Ascending aorta (tissue), 2 donors: ENCODE measurements around the gene ASXL1. TPM values are rescaled to one million over a fixed set of nuclear protein-coding genes. Genes with fewer than 3 reads are reported as not detected.
"Not testable (repeated sequence)": the region's sequence is repeated elsewhere in the genome, so short reads cannot be mapped to it uniquely, and the experiment has no call there.

Experiments used
- DNase-seq, 2 donors: peaks; one replicate each; pipeline ENCODE4 v3.0.0-alpha.2; 2019; ENCODE audit warnings: low spot score in 2 of 2
- H3K27ac ChIP-seq, 2 donors: fragments of 200-600 bp; sonication (generic); one replicate each; pipeline ENCODE4 v1.5.1; 2016 to 2017; ENCODE audit warnings: mild to moderate bottlenecking in 1 of 2
- H3K27me3 ChIP-seq: fragments of 200-600 bp; sonication (generic); one replicate; pipeline ENCODE4 v1.5.1; 2017
- H3K36me3 ChIP-seq, 2 donors: fragments of 200-600 bp; sonication (generic); one replicate each; pipeline ENCODE4 v1.5.1; 2016
- H3K4me1 ChIP-seq, 2 donors: fragments of 200-600 bp; sonication (generic); one replicate each; pipeline ENCODE4 v1.5.1; 2016 to 2017; ENCODE audit warnings: mild to moderate bottlenecking in 1 of 2
- H3K4me3 ChIP-seq, 2 donors: fragments of 200-600 bp; sonication (generic); one replicate each; pipeline ENCODE4 v1.5.1; 2016 to 2017; ENCODE audit warnings: mild to moderate bottlenecking in 1 of 2
- H3K9me3 ChIP-seq, 2 donors: fragments of 200-600 bp; sonication (generic); one replicate each; pipeline ENCODE4 v1.5.1; 2016
- CTCF ChIP-seq, 3 experiments: fragments of 200-600 bp in 2 of 3; fragments of 450-650 bp in 1 of 3; sonication (generic) in 2 of 3; IDR thresholded peaks; one replicate each; pipeline ENCODE4 v1.5.1; 2016 to 2019; ENCODE audit warnings: antibody characterized with exemption in 3 of 3, mild to moderate bottlenecking in 1 of 3, moderate library complexity in 1 of 3
- intact Hi-C: fragments of 100-400 bp; cut with DNase I; formaldehyde crosslinking; loops from one replicate; pipeline ENCODE4 v1.15.1; 2023
- total RNA-seq: library from RNA; depleted of rRNA; stranded (reverse); fragments of >200 nt; gene quantifications from one replicate; pipeline ENCODE4 v1.1.0, GENCODE V29; 2016

The ASXL1 gene
- total RNA-seq, 1 donor from 2014 or later: 37.4 TPM

DNA sequence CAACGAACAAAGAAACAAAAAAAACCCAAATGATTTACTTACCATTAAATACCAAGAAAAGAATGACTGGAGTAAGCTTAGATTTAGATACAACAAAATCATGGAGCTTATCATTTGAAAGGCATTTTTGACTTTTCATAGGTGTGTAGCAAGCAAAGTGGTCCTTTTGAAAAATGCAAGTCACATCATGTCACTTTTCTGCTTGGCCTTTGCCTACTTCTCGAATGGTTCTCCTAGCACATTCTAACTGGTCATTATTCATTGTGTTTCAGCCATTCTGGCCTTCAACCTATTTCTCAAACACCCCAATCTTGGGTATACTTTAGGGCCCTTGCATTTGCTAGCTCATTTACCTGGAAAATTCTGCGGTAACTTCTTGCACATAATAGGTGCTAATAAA is 22.6 kb downstream of the ASXL1 start:
- no peak for TF ChIP-seq CTCF (IDR thresholded peaks at IDR 0.05)
- Histone ChIP-seq H3K36me3 (peaks cover 6 to 10% of the 10 kb centered on the region in 2 donors), H3K27me3 (no peaks in the 10 kb centered on the region), H3K9me3 (no peaks in the 10 kb centered on the region), H3K27ac (no peak overlapping the region), H3K4me3 (no peak overlapping the region), H3K4me1 (no peaks in the 10 kb centered on the region)
- no peak for DNase-seq
- intact Hi-C loops: no loop called here

- no peaks in the 10 kb centered on the region for H3K27me3 ChIP-seq
- H3K9me3 ChIP-seq: no peaks in the 10 kb centered on the region
- intact Hi-C loops: no loop called here
- no peak for TF ChIP-seq CTCF (IDR thresholded peaks at IDR 0.05)
- peaks cover 6 to 10% of the 10 kb centered on the region in 2 donors for H3K36me3 ChIP-seq
- H3K4me3 ChIP-seq: no peak overlapping the region
- H3K27ac ChIP-seq: no peak overlapping the region
- H3K4me1 ChIP-seq: no peaks in the 10 kb centered on the region
- no peak for DNase-seq
Observed at GRCh38 chr20:32382102-32382950, 24.2 kb downstream of the ASXL1 start.

DNA sequence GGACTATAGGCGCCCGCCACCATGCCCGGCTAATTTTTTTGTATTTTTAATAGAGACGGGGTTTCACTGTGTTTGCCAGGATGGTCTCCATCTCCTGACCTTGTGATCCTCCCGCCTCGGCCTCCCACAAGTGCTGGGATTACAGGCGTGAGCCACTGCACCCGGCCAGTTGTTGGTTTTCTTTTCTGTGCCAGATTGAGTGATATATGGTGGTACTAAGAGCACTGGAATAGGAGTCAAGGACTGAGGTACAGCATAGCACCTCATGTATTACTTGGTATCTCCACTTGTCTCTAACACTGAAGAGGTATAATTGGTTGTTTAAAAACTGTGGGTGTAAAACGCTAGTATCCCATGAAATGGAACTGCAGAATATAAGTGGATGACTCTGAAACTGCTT is 25.3 kb downstream of the ASXL1 start:
- H3K27ac ChIP-seq, DNase-seq, H3K27me3 ChIP-seq, H3K36me3 ChIP-seq, H3K4me1 ChIP-seq, H3K9me3 ChIP-seq, intact Hi-C loops, H3K4me3 ChIP-seq: not testable (repeated sequence)

DNA sequence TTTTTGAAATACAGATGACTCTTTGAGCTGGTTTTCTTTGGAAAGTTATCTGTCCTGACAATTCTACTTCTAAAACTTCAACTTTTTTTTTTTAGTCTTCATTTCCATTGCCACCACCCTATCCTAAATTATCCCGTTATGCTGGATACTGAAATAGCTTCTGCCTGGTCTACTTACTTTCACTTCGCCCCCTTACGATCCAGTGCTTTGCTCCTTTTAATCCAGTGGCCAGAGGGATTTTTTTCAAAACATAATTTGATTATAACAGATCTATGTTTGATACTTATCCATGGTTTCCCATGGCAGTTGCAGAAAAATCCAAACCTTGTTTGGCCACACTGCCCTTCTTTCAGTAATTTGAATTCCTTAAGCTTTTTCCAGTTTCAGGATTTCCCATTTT is 27.4 kb downstream of the ASXL1 start:
- H3K27ac ChIP-seq: peak overlapping the region in 1 of 2 donors; percentile 1
- no peaks in the 10 kb centered on the region for H3K9me3 ChIP-seq
- H3K4me1 ChIP-seq: no peaks in the 10 kb centered on the region
- no peak overlapping the region for H3K4me3 ChIP-seq
- DNase-seq: no peak
- intact Hi-C loops: no loop called here
- H3K36me3 ChIP-seq: peaks cover 3 to 7% of the 10 kb centered on the region in 2 donors
- no peak for TF ChIP-seq CTCF (IDR thresholded peaks at IDR 0.05)
- no peaks in the 10 kb centered on the region for H3K27me3 ChIP-seq

DNA sequence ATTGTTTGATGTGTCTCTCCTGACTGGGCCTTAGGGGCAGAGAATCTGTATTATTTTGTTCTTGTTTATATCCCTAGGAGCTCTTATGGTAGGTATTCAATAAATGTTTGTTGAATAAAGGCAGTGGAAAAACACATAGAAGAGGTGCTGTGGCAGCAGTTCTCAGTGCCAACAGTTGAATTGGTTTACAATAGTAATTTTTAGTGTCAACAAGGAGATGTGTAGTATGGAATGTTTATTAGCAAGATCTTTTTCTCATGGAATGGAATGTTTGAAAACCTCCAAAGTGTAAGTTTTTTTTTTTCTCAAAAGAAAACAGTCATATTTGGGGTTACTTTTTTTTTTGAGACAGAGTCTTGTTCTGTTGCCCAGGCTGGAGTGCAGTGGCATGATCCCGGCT is 28.0 kb downstream of the ASXL1 start:
- intact Hi-C loops: no loop called here
- H3K27me3 ChIP-seq: no peaks in the 10 kb centered on the region
- peak overlapping the region in 1 of 2 donors; percentile 1 for H3K27ac ChIP-seq
- no peaks in the 10 kb centered on the region for H3K4me1 ChIP-seq
- no peak for DNase-seq
- H3K4me3 ChIP-seq: no peak overlapping the region
- no peaks in the 10 kb centered on the region for H3K9me3 ChIP-seq
- peaks cover 3 to 13% of the 10 kb centered on the region in 2 donors for H3K36me3 ChIP-seq
- TF ChIP-seq CTCF (IDR thresholded peaks at IDR 0.05): no peak

- H3K4me3 ChIP-seq: no peak overlapping the region
- no peak overlapping the region for H3K27ac ChIP-seq
- intact Hi-C loops: no loop called here
- H3K4me1 ChIP-seq: no peaks in the 10 kb centered on the region
- H3K27me3 ChIP-seq: no peaks in the 10 kb centered on the region
- H3K9me3 ChIP-seq: no peaks in the 10 kb centered on the region
- DNase-seq: no peak
- H3K36me3 ChIP-seq: peaks cover under 1 to 17% of the 10 kb centered on the region in 2 donors
- TF ChIP-seq CTCF (IDR thresholded peaks at IDR 0.05): no peak
Observed at GRCh38 chr20:32387252-32387651, 29.1 kb downstream of the ASXL1 start.
